Measurements from ENCODE around the gene CRYGB. TPM values are rescaled to one million over a fixed set of nuclear protein-coding genes. Genes with fewer than 3 reads are reported as not detected.

Gene CRYGB
- total RNA-seq, 2 experiments from 2014 or later = not detected

GRCh38 chr2:208174144-208174543 lies 28.2 kb upstream of the CRYGB start:
- no peaks in the 10 kb centered on the region for H3K4me1 ChIP-seq (ENCODE audit: insufficient read depth, low read length, poor library complexity, severe bottlenecking)
- no TSS peak for BruUV-seq (replicated peaks)
- H3K27ac ChIP-seq (ENCODE audit: low read depth, low read length, poor library complexity, severe bottlenecking) = no peak overlapping the region
- POLR2A ChIA-PET = no interaction called here
- TF ChIP-seq EZH2phosphoT487 (IDR thresholded peaks at IDR 0.05; ENCODE audit: borderline replicate concordance, low read depth, low read length) (no peak), CTCF (conservative IDR thresholded peaks at IDR 0.05; ENCODE audit: low read length) (no peak)
- no peak for DNase-seq (ENCODE audit: low spot score)
- no peaks in the 10 kb centered on the region for H3K79me2 ChIP-seq (ENCODE audit: insufficient read depth, low read depth, low read length)
- intact Hi-C loops (cut with micrococcal nuclease; ENCODE audit: unreplicated experiment) = loop anchor here (10.0 kb wide), 1 partner anchor 181 kb away; no protein-coding TSS in a partner anchor
- H3K9me2 ChIP-seq (ENCODE audit: insufficient read depth, low read length) = no peaks in the 10 kb centered on the region
- CTCF ChIA-PET (ENCODE audit: unreplicated experiment) = no interaction called here
- no peaks in the 10 kb centered on the region for H4K20me1 ChIP-seq (ENCODE audit: insufficient read depth, low read length)
- no peak overlapping the region for H3K4me2 ChIP-seq (ENCODE audit: low read length)
- no peaks in the 10 kb centered on the region for H3K9me3 ChIP-seq (ENCODE audit: low read length)
- H3K36me3 ChIP-seq (ENCODE audit: insufficient read depth, low read length) = no peaks in the 10 kb centered on the region
- no peak overlapping the region for H3K4me3 ChIP-seq (ENCODE audit: low read depth, low read length, poor library complexity, severe bottlenecking)
- H2AFZ ChIP-seq (ENCODE audit: low read length) = no peak overlapping the region

GRCh38 chr2:208172125-208172524 lies 26.2 kb upstream of the CRYGB start:
- DNase-seq (ENCODE audit: low spot score) = no peak
- no peak overlapping the region for H3K4me3 ChIP-seq (ENCODE audit: low read depth, low read length, poor library complexity, severe bottlenecking)
- no peak overlapping the region for H3K27ac ChIP-seq (ENCODE audit: low read depth, low read length, poor library complexity, severe bottlenecking)
- ChIA-PET POLR2A (no interaction called here), CTCF (ENCODE audit: unreplicated experiment) (no interaction called here)
- H4K20me1 ChIP-seq (ENCODE audit: insufficient read depth, low read length) = no peaks in the 10 kb centered on the region
- TF ChIP-seq CTCF (conservative IDR thresholded peaks at IDR 0.05; ENCODE audit: low read length) (no peak), EZH2phosphoT487 (IDR thresholded peaks at IDR 0.05; ENCODE audit: borderline replicate concordance, low read depth, low read length) (no peak)
- no peaks in the 10 kb centered on the region for H3K4me1 ChIP-seq (ENCODE audit: insufficient read depth, low read length, poor library complexity, severe bottlenecking)
- no peaks in the 10 kb centered on the region for H3K79me2 ChIP-seq (ENCODE audit: insufficient read depth, low read depth, low read length)
- H3K9me3 ChIP-seq (ENCODE audit: low read length) = no peaks in the 10 kb centered on the region
- no peaks in the 10 kb centered on the region for H3K9me2 ChIP-seq (ENCODE audit: insufficient read depth, low read length)
- H3K36me3 ChIP-seq (ENCODE audit: insufficient read depth, low read length) = no peaks in the 10 kb centered on the region
- no peak overlapping the region for H2AFZ ChIP-seq (ENCODE audit: low read length)
- intact Hi-C loops (cut with micrococcal nuclease; ENCODE audit: unreplicated experiment) = loop anchor here (10.0 kb wide), 1 partner anchor 183 kb away; no protein-coding TSS in a partner anchor
- no TSS peak for BruUV-seq (replicated peaks)
- H3K4me2 ChIP-seq (ENCODE audit: low read length) = no peak overlapping the region

- Histone ChIP-seq H3K36me3 (ENCODE audit: insufficient read depth, low read length) (no peaks in the 10 kb centered on the region), H4K20me1 (ENCODE audit: insufficient read depth, low read length) (no peaks in the 10 kb centered on the region), H3K9me3 (ENCODE audit: low read length) (no peaks in the 10 kb centered on the region), H2AFZ (ENCODE audit: low read length) (no peak overlapping the region), H3K79me2 (ENCODE audit: insufficient read depth, low read depth, low read length) (no peaks in the 10 kb centered on the region), H3K4me3 (ENCODE audit: low read depth, low read length, poor library complexity, severe bottlenecking) (no peak overlapping the region), H3K4me1 (ENCODE audit: insufficient read depth, low read length, poor library complexity, severe bottlenecking) (no peaks in the 10 kb centered on the region), H3K9me2 (ENCODE audit: insufficient read depth, low read length) (no peaks in the 10 kb centered on the region), H3K27ac (ENCODE audit: low read depth, low read length, poor library complexity, severe bottlenecking) (no peak overlapping the region), H3K4me2 (ENCODE audit: low read length) (no peak overlapping the region)
- BruUV-seq (replicated peaks) = no TSS peak
- TF ChIP-seq EZH2phosphoT487 (IDR thresholded peaks at IDR 0.05; ENCODE audit: borderline replicate concordance, low read depth, low read length) = no peak
- no peak for TF ChIP-seq CTCF (conservative IDR thresholded peaks at IDR 0.05; ENCODE audit: low read length)
- intact Hi-C loops (cut with micrococcal nuclease; ENCODE audit: unreplicated experiment) = no loop called here
- DNase-seq (ENCODE audit: low spot score) = no peak
- CTCF ChIA-PET (ENCODE audit: unreplicated experiment) = no interaction called here
- POLR2A ChIA-PET = interaction anchor here (0.6 kb wide), 1 partner anchor 332 kb away, joined by 3 read pairs; no protein-coding TSS in a partner anchor
Observed at GRCh38 chr2:208164951-208165755, 19.2 kb upstream of the CRYGB start.

Data from OCI-LY7 (cell line).